Bronchus fibroblast of lung (primary cell): ENCODE data around the gene DPEP2NB. TPM values are rescaled to one million over a fixed set of nuclear protein-coding genes. Genes with fewer than 3 reads are reported as not detected.

Experiments
- total RNA-seq: library from RNA; depleted of rRNA; stranded (reverse); fragments of >200 nt; gene quantifications from 2 replicates; pipeline ENCODE4 v1.2.3, GENCODE V29; 2015

The DPEP2NB gene
- not detected in 2 replicates for total RNA-seq

GRCh38 chr16:68015681-68016080 lies at the start of gene DPEP2NB:
DPEP2NB (minus strand) TSS chr16:68015911; CDS start chr16:68015770, 141 bp downstream.

GRCh38 chr16:68022728-68023537 lies 7.2 kb upstream of the DPEP2NB start, which contains the start of the genes DDX28 and DUS2:
DDX28 (minus strand) TSS chr16:68023232; CDS start chr16:68023202, 30 bp downstream.
DUS2 (plus strand) TSS chr16:68023284; CDS start chr16:68038024, 14,740 bp downstream.

GRCh38 chr16:67998779-67999688 lies 16.7 kb downstream of the DPEP2NB start, which contains the start of gene DPEP2:
DPEP2 (minus strand) TSS chr16:67999484; CDS start chr16:67993212, 6,272 bp downstream.

GRCh38 chr16:67979955-67980678 lies 35.6 kb downstream of the DPEP2NB start, which contains the start of gene DPEP3:
DPEP3 (minus strand) TSS chr16:67980499; CDS start chr16:67980380, 119 bp downstream.

GRCh38 chr16:67968400-67969253 lies 47.1 kb downstream of the DPEP2NB start, which contains the start of gene SLC12A4:
SLC12A4 (minus strand) TSS chr16:67968637; CDS start chr16:67968553, 84 bp downstream.

Other genes with a start within 250 kb of the DPEP2NB start
- gene RANBP10, start 209.4 kb downstream of the DPEP2NB start, total RNA-seq = 4.0 and 4.4 TPM in 2 replicates
- 0.17 and 1.2 TPM in 2 replicates for gene TSNAXIP1, start 209.0 kb downstream of the DPEP2NB start, total RNA-seq
- gene THAP11, start 173.6 kb downstream of the DPEP2NB start, total RNA-seq = 35.1 and 35.2 TPM in 2 replicates
- gene NUTF2, start 169.0 kb downstream of the DPEP2NB start, total RNA-seq = 154 and 200 TPM in 2 replicates
- 38.0 and 38.8 TPM in 2 replicates for gene CENPT, start 168.2 kb downstream of the DPEP2NB start, total RNA-seq
- 48.5 and 62.5 TPM in 2 replicates for gene EDC4, start 142.9 kb downstream of the DPEP2NB start, total RNA-seq
- 0.30 and 0.50 TPM in 2 replicates for gene NRN1L, start 131.0 kb downstream of the DPEP2NB start, total RNA-seq
- 10.6 and 12.5 TPM in 2 replicates for gene PSKH1, start 122.7 kb downstream of the DPEP2NB start, total RNA-seq
- gene CTRL, start 84.0 kb downstream of the DPEP2NB start, total RNA-seq = 1.0 and 1.3 TPM in 2 replicates
- gene PSMB10, start 79.1 kb downstream of the DPEP2NB start, total RNA-seq = 40.0 and 47.4 TPM in 2 replicates
- gene LCAT, start 71.8 kb downstream of the DPEP2NB start, total RNA-seq = 10.1 and 11.6 TPM in 2 replicates
- 29.4 and 33.1 TPM in 2 replicates for gene SLC12A4, start 47.3 kb downstream of the DPEP2NB start, total RNA-seq
- not detected in 2 replicates for gene DPEP3, start 35.4 kb downstream of the DPEP2NB start, total RNA-seq
- not detected in 2 replicates for gene DPEP2, start 16.4 kb downstream of the DPEP2NB start, total RNA-seq
- 6.4 and 7.7 TPM in 2 replicates for gene DDX28, start 7.3 kb upstream of the DPEP2NB start, total RNA-seq
- gene DUS2, start 7.4 kb upstream of the DPEP2NB start, total RNA-seq = 19.5 and 22.0 TPM in 2 replicates
- 9.1 and 10.9 TPM in 2 replicates for gene NFATC3, start 69.5 kb upstream of the DPEP2NB start, total RNA-seq
- 0.30 and 0.50 TPM in 2 replicates for gene ESRP2, start 220.2 kb upstream of the DPEP2NB start, total RNA-seq
- 17.5 and 18.7 TPM in 2 replicates for gene PLA2G15, start 229.5 kb upstream of the DPEP2NB start, total RNA-seq
- 9.7 and 12.8 TPM in 2 replicates for gene SLC7A6, start 248.6 kb upstream of the DPEP2NB start, total RNA-seq